ENCODE data around the gene SERPINA12.

The SERPINA12 gene

GRCh38 chr14:94481468-94482131 is 27.7 kb downstream of the SERPINA12 start:
- no peak for TF ChIP-seq CTCF (IDR thresholded peaks at IDR 0.05; ENCODE audit: low read depth, low read length)
- no peak overlapping the region for H3K4me3 ChIP-seq (ENCODE audit: low read depth, low read length)

- TF ChIP-seq CTCF (IDR thresholded peaks at IDR 0.05; ENCODE audit: low read depth, low read length): no peak
- H3K4me3 ChIP-seq (ENCODE audit: low read depth, low read length): no peak overlapping the region
Observed at GRCh38 chr14:94480809-94481208, 28.5 kb downstream of the SERPINA12 start.

GRCh38 chr14:94478420-94478819 is 30.8 kb downstream of the SERPINA12 start:
- no peak for TF ChIP-seq CTCF (IDR thresholded peaks at IDR 0.05; ENCODE audit: low read depth, low read length)
- no peak overlapping the region for H3K4me3 ChIP-seq (ENCODE audit: low read depth, low read length)

GRCh38 chr14:94476023-94476422 is 33.2 kb downstream of the SERPINA12 start, which contains the start of gene SERPINA9:
TSS of gene SERPINA9 (minus strand) at chr14:94476197. CDS start at chr14:94469840, 6,357 bp downstream.
- TF ChIP-seq CTCF (IDR thresholded peaks at IDR 0.05; ENCODE audit: low read depth, low read length): no peak
- no peak within 1 kb of the TSS for H3K4me3 ChIP-seq (ENCODE audit: low read depth, low read length)

GRCh38 chr14:94474581-94475031 is 34.7 kb downstream of the SERPINA12 start:
- no peak for TF ChIP-seq CTCF (IDR thresholded peaks at IDR 0.05; ENCODE audit: low read depth, low read length)
- H3K4me3 ChIP-seq (ENCODE audit: low read depth, low read length): no peak overlapping the region

GRCh38 chr14:94473666-94474410 is 35.4 kb downstream of the SERPINA12 start:
- no peak overlapping the region for H3K4me3 ChIP-seq (ENCODE audit: low read depth, low read length)
- TF ChIP-seq CTCF (IDR thresholded peaks at IDR 0.05; ENCODE audit: low read depth, low read length): no peak

- H3K4me3 ChIP-seq (ENCODE audit: low read depth, low read length): no peak overlapping the region
- no peak for TF ChIP-seq CTCF (IDR thresholded peaks at IDR 0.05; ENCODE audit: low read depth, low read length)
Observed at GRCh38 chr14:94472842-94473241, 36.4 kb downstream of the SERPINA12 start.
